ENCODE results near the gene MYO3B.
"Not testable (repeated sequence)": the region's sequence is repeated elsewhere in the genome, so short reads cannot be mapped to it uniquely, and the experiment has no call there.

- TF ChIP-seq POLR2AphosphoS5 (IDR thresholded peaks at IDR 0.05; ENCODE audit: low read depth, low read length); TAF1 (IDR thresholded peaks at IDR 0.05; ENCODE audit: low read depth, low read length); POLR2A (IDR thresholded peaks at IDR 0.05; ENCODE audit: low read depth, low read length); PAX5 (IDR thresholded peaks at IDR 0.05; ENCODE audit: insufficient read depth, low read length, severe bottlenecking): not testable (repeated sequence)
Measured at GRCh38 chr2:170279615-170280014, 101.7 kb downstream of the MYO3B start.

Data from GM12891 (cell line).